Kidney (tissue), 14 donors: ENCODE data around the gene ALDH3A1. TPM values are rescaled to one million over a fixed set of nuclear protein-coding genes. Genes with fewer than 3 reads are reported as not detected.

Source experiments
- DNase-seq, 5 donors: peaks; one replicate each; pipeline ENCODE4 v3.0.0-alpha.2; 2013 to 2020
- FAIRE-seq: peaks from 2 replicates; lab custom pipeline; 2012; peaks lifted over from hg19 to GRCh38; lab: Jason Lieb, UNC
- H3K27ac ChIP-seq, 2 donors: one replicate each; pipeline ENCODE4 v1.7.0; 2013; ENCODE audit warnings: low read depth in 2 of 2, low read length in 2 of 2, inconsistent platforms in 1 of 2
- H3K27me3 ChIP-seq: one replicate; pipeline ENCODE4 v1.7.1; 2013; ENCODE audit warnings: low read length, inconsistent platforms; ENCODE audit not compliant: control insufficient read depth, insufficient read depth
- H3K36me3 ChIP-seq, 3 donors: one replicate each; pipeline versions ENCODE4 v1.7.0 to v1.7.1; 2013; ENCODE audit warnings: low read length in 3 of 3, control low read depth in 1 of 3, inconsistent platforms in 1 of 3; ENCODE audit not compliant: insufficient read depth in 3 of 3, control insufficient read depth in 2 of 3
- H3K4me1 ChIP-seq, 3 donors: one replicate each; pipeline versions ENCODE4 v1.7.0 to v1.7.1; 2013; ENCODE audit warnings: low read length in 3 of 3, inconsistent platforms in 1 of 3, low read depth in 1 of 3; ENCODE audit not compliant: control insufficient read depth in 2 of 3, insufficient read depth in 2 of 3
- H3K4me3 ChIP-seq, 3 donors: one replicate each; pipeline versions ENCODE4 v1.7.0 to v1.8.1; 2013; ENCODE audit warnings: low read length in 3 of 3, control low read depth in 1 of 3, inconsistent platforms in 1 of 3
- H3K9ac ChIP-seq, 3 donors: one replicate each; pipeline versions ENCODE4 v1.7.0 to v1.7.1; 2013; ENCODE audit warnings: low read length in 3 of 3, control low read depth in 1 of 3, inconsistent platforms in 1 of 3
- H3K9me3 ChIP-seq, 3 donors: one replicate each; pipeline versions ENCODE4 v1.7.0 to v1.7.1; 2013; ENCODE audit warnings: low read length in 3 of 3, control low read depth in 1 of 3, inconsistent platforms in 1 of 3; ENCODE audit not compliant: control insufficient read depth in 2 of 3, insufficient read depth in 1 of 3
- CTCF ChIP-seq: IDR thresholded peaks from 3 replicates; pipeline ENCODE4 v1.5.1; 2012; ENCODE audit warnings: mild to moderate bottlenecking, moderate library complexity, borderline replicate concordance; ENCODE audit not compliant: insufficient read depth; ENCODE audit errors: extremely low read depth
- intact Hi-C: fragments of 100-400 bp; cut with DNase I; formaldehyde crosslinking; loops from one replicate; pipeline ENCODE4 v1.11.1; 2022
- polyA plus RNA-seq: library from polyadenylated mRNA; stranded (reverse); fragments of 350-450 nt; fragmentation: Illumina TruSeq; extraction: RNeasy Lipid Tissue Mini Kit (QIAGEN cat#74804); gene quantifications from one replicate; pipeline ENCODE4 v1.2.3, GENCODE V29; 2014; ENCODE audit warnings: low read depth, low replicate concordance; ENCODE audit not compliant: insufficient read depth
- total RNA-seq: library from RNA; stranded (reverse); fragmentation: NEBNext Ultra II Directional; extraction: Animal tissue kit (Norgen Biotek cat#: 25700); gene quantifications from one replicate; pipeline ENCODE4 v1.2.1, GENCODE V29; 2021
- donor health status: control.
- donor health status: control.
- donor health status: control.
- donor health status: control.
- donor health status: control.
- donor health status: DM: yes; HTN: yes; CAD: no.
- donor health status: Normal renal cell carcinoma (clear cell type).

The ALDH3A1 gene
- total and polyA plus RNA-seq, 2 donors from 2014 or later = 0.75 to 1.4 TPM

DNA sequence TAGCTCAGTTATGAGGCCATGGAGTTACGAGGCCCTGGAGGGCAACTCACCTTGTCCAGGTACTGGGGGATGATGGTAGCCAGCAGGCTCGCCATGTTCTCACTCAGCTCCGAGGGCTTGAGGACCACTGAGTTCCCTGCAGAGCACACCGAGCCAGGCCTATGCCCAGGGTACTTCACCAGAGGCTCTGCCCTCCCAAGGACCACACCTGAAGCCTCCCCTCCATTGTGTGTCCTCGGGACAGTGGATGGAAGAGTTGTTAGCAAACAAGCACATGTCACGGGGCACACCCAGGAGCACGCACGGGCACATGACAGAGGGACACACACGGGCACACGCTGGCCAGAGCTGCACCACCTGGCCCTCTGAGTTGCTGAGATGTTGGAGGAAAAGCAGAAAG is 5.6 kb downstream of the ALDH3A1 start:
- intact Hi-C loops = no loop called here
- FAIRE-seq (no peak), DNase-seq (no peak)
- H3K27me3 ChIP-seq = no peaks in the 10 kb centered on the region
- H3K9ac ChIP-seq = no peak overlapping the region
- no peak for TF ChIP-seq CTCF
- H3K36me3 ChIP-seq = no peaks in the 10 kb centered on the region
- H3K4me1 ChIP-seq = peaks cover 0 to 11% (median 0%) of the 10 kb centered on the region in 3 donors
- H3K27ac ChIP-seq = no peak overlapping the region
- H3K9me3 ChIP-seq = no peaks in the 10 kb centered on the region
- H3K4me3 ChIP-seq = no peak overlapping the region

DNA sequence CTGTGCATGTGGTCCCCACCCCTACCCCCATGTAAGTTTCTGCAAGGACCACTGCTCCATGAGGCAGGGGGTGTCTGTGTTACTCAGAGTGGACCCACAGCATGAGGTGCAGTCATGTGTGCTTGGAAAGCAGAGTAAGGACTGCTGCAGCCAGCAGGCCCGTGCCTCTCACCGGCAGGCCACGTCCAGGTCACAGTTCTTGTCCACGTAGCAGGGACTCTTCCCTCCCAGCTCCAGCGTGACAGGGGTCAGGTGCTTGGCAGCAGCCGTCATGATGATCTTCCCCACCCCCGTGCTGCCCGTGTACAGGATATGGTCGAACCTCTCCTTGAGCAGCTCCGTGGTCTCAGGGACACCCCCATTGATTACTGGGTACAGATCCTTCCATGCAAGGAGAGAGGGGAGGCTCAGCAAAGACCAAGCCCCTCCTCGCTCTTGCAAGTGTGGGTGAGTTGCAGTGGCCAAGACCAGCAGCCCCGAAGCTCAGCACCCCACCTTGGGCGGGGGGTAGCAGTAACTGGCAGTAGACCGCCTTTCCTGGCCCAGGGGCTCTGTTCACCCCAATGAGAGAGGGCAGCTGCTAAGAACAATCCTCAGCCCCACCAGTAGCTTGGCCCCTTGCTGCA is 6.2 kb downstream of the ALDH3A1 start:
- no peak overlapping the region for H3K27ac ChIP-seq
- no peak overlapping the region for H3K9ac ChIP-seq
- H3K9me3 ChIP-seq = no peaks in the 10 kb centered on the region
- TF ChIP-seq CTCF = no peak
- H3K27me3 ChIP-seq = no peaks in the 10 kb centered on the region
- intact Hi-C loops = no loop called here
- FAIRE-seq (no peak), DNase-seq (no peak)
- H3K4me1 ChIP-seq = peaks cover 0 to 11% (median 0%) of the 10 kb centered on the region in 3 donors
- no peaks in the 10 kb centered on the region for H3K36me3 ChIP-seq
- no peak overlapping the region for H3K4me3 ChIP-seq

DNA sequence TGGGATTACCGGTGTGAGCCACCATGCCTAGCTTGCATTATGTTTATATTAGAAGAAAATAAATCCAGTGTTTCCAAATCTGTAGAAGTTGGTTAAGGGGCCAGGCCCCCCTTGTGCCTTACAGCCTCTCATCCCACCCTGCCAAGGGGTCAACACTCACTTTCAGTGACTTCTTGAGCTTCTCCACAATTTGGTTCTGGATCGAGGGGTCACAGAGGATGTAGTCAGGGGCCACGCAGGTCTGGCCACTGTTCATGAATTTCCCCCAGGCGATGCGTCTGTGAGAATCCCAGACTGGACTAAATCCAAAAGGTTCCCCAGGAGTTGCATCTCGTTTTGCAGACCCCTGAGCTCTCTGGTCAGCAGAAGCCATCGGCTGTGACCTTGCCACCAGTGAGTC is 7.2 kb downstream of the ALDH3A1 start:
- intact Hi-C loops = no loop called here
- no peaks in the 10 kb centered on the region for H3K27me3 ChIP-seq
- no peaks in the 10 kb centered on the region for H3K9me3 ChIP-seq
- TF ChIP-seq CTCF = no peak
- DNase-seq (no peak), FAIRE-seq (no peak)
- H3K4me1 ChIP-seq = peaks cover 0 to 11% (median 0%) of the 10 kb centered on the region in 3 donors
- H3K9ac ChIP-seq = no peak overlapping the region
- H3K27ac ChIP-seq = no peak overlapping the region
- H3K4me3 ChIP-seq = no peak overlapping the region
- H3K36me3 ChIP-seq = no peaks in the 10 kb centered on the region
